DND-41 (cell line): ENCODE data around the gene CRYBA1.
A peak's percentile ranks its signal among the peaks of the same experiment; 100 is the strongest.

Experiments used
- ATAC-seq: fragments of 200-7000 bp; cut with Tn5 transposase; 3 replicates; pipeline ENCODE4 v1.9.1; 2021; ENCODE audit warnings: low read depth; ENCODE audit not compliant: insufficient read depth
- DNase-seq: peaks from one replicate; pipeline ENCODE4 v3.0.0-alpha.2; 2020
- H2AFZ ChIP-seq: 2 replicates; pipeline ENCODE4 v1.6.0; 2012; ENCODE audit warnings: low read depth, low read length
- H3K27ac ChIP-seq: 2 replicates; pipeline ENCODE4 v1.5.1; 2012; ENCODE audit warnings: low read length, inconsistent platforms
- H3K27me3 ChIP-seq: fragments of 200-600 bp; sonication (generic); 2 replicates; pipeline ENCODE4 v1.6.0; 2012; ENCODE audit warnings: low read length, mild to moderate bottlenecking, inconsistent platforms; ENCODE audit not compliant: insufficient read depth, poor library complexity
- H3K36me3 ChIP-seq: 2 replicates; pipeline ENCODE4 v1.5.1; 2012; ENCODE audit warnings: low read length, inconsistent platforms; ENCODE audit not compliant: insufficient read depth
- H3K4me1 ChIP-seq: 2 replicates; pipeline ENCODE4 v1.5.1; 2012; ENCODE audit warnings: mild to moderate bottlenecking, low read length; ENCODE audit not compliant: insufficient read depth
- H3K4me2 ChIP-seq: 2 replicates; pipeline ENCODE4 v1.6.0; 2012; ENCODE audit warnings: mild to moderate bottlenecking, moderate library complexity, low read length, inconsistent platforms; ENCODE audit not compliant: insufficient read depth
- H3K4me3 ChIP-seq, 2 experiments: fragments of 200-600 bp in 1 of 2; shearing (Covaris generic) in 1 of 2; 2 replicates each; pipeline ENCODE4 v1.5.1; 2012 to 2016; ENCODE audit warnings: inconsistent platforms in 2 of 2, low read length in 2 of 2, mild to moderate bottlenecking in 2 of 2, low read depth in 1 of 2, moderate library complexity in 1 of 2
- H3K79me2 ChIP-seq: 2 replicates; pipeline ENCODE4 v1.6.0; 2012; ENCODE audit warnings: low read length, inconsistent platforms; ENCODE audit not compliant: insufficient read depth
- H3K9ac ChIP-seq: 2 replicates; pipeline ENCODE4 v1.6.0; 2012; ENCODE audit warnings: low read depth, mild to moderate bottlenecking, inconsistent platforms, low read length, moderate library complexity
- H3K9me3 ChIP-seq: 2 replicates; pipeline ENCODE4 v1.5.1; 2012; ENCODE audit warnings: low read length, moderate library complexity, mild to moderate bottlenecking, inconsistent platforms; ENCODE audit not compliant: insufficient read depth, severe bottlenecking
- H4K20me1 ChIP-seq: 2 replicates; pipeline ENCODE4 v1.6.0; 2012; ENCODE audit warnings: low read length; ENCODE audit not compliant: insufficient read depth
- CTCF ChIP-seq: IDR thresholded peaks from 2 replicates; pipeline ENCODE4 v1.5.1; 2012; ENCODE audit warnings: borderline replicate concordance, low read length, moderate library complexity, mild to moderate bottlenecking; ENCODE audit not compliant: poor library complexity, severe bottlenecking; ENCODE audit errors: extremely low read depth
- EZH2 ChIP-seq: IDR thresholded peaks from 3 replicates; pipeline ENCODE4 v1.6.1; 2012; ENCODE audit warnings: borderline replicate concordance, low read depth, mild to moderate bottlenecking, moderate library complexity, low read length, inconsistent platforms; ENCODE audit not compliant: severe bottlenecking

The CRYBA1 gene

DNA sequence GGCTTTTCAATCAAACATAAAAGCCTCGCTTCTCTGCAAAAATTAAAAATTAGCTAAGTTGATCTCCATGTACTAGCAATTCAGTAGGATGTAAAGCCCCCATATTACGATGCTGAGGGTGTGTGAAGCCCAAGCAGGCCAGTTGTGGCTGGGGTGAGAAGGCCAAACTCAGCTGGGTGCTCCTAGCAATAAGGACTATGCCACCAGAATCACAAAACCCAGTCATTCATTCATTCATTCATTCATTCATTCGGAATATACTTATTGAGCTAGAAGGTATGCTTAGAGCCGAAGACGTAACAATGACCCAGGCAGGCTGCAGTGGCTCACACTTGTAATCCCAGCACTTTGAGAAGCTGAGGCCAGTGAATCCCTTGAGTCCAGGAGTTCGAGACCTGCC lies 3.9 kb upstream of the CRYBA1 start:
- no peak overlapping the region for H3K27ac ChIP-seq
- no peak overlapping the region for H3K4me2 ChIP-seq
- no peak overlapping the region for H3K4me3 ChIP-seq
- no peak overlapping the region for H3K9ac ChIP-seq
- H3K9me3 ChIP-seq, result no peaks in the 10 kb centered on the region
- H3K79me2 ChIP-seq, result no peaks in the 10 kb centered on the region
- no peaks in the 10 kb centered on the region for H4K20me1 ChIP-seq
- H3K27me3 ChIP-seq, result no peaks in the 10 kb centered on the region
- no peaks in the 10 kb centered on the region for H3K4me1 ChIP-seq
- ATAC-seq (no peak), DNase-seq (no peak)
- TF ChIP-seq EZH2, result no peak
- no peak for TF ChIP-seq CTCF
- H3K36me3 ChIP-seq, result no peaks in the 10 kb centered on the region
- H2AFZ ChIP-seq, result no peak overlapping the region

GRCh38 chr17:29243792-29244191 lies 2.9 kb upstream of the CRYBA1 start:
- peak; percentile 47 for TF ChIP-seq CTCF
- no peak for TF ChIP-seq EZH2
- H3K79me2 ChIP-seq, result no peaks in the 10 kb centered on the region

GRCh38 chr17:29245401-29245800 lies 1.3 kb upstream of the CRYBA1 start:
- no peaks in the 10 kb centered on the region for H3K4me1 ChIP-seq
- no peak overlapping the region for H2AFZ ChIP-seq
- no peaks in the 10 kb centered on the region for H3K27me3 ChIP-seq
- TF ChIP-seq CTCF, result no peak
- H3K36me3 ChIP-seq, result no peaks in the 10 kb centered on the region
- H3K4me3 ChIP-seq, result no peak overlapping the region
- ATAC-seq (no peak), DNase-seq (no peak)
- H3K9ac ChIP-seq, result no peak overlapping the region
- no peak overlapping the region for H3K4me2 ChIP-seq
- H3K79me2 ChIP-seq, result no peaks in the 10 kb centered on the region
- H3K27ac ChIP-seq, result no peak overlapping the region
- no peaks in the 10 kb centered on the region for H3K9me3 ChIP-seq
- no peaks in the 10 kb centered on the region; the same call in 1 of the 2 replicates for H4K20me1 ChIP-seq

More at GRCh38 chr17:29243792-29244191, 2.9 kb upstream of the CRYBA1 start:
- Histone ChIP-seq H2AFZ (no peak overlapping the region), H3K9ac (no peak overlapping the region), H3K4me2 (no peak overlapping the region), H3K9me3 (no peaks in the 10 kb centered on the region), H3K27me3 (no peaks in the 10 kb centered on the region), H3K27ac (no peak overlapping the region), H3K4me3 (no peak overlapping the region), H3K4me1 (no peaks in the 10 kb centered on the region), H3K36me3 (no peaks in the 10 kb centered on the region), H4K20me1 (no peaks in the 10 kb centered on the region)
- ATAC-seq, result no peak; the same call in 2 of the 3 replicates
- peak; percentile 12 for DNase-seq

DNA sequence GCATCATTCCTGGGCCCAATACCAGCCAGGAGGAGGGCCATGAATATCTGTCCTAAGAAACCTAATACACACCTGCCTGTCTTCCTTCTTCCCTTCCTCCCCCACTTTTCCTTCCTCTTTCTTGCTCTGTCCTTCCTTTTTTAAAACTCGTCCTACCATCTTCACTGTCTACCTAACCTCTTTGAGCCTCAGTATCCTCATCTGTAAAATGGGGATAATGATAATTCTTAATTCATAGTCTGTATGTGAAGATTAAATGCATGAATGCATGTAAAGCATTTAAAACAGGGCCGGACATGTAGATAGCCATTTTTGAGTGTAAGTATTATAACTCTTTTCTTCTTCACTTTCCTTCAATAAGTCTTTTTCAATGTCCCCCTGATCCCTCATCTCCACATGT lies 560 bp downstream of the CRYBA1 start:
- Histone ChIP-seq H3K4me2 (no peak overlapping the region), H3K9ac (no peak overlapping the region), H4K20me1 (peaks cover 4% of the 10 kb centered on the region; the same call in 1 of the 2 replicates), H3K36me3 (no peaks in the 10 kb centered on the region), H3K27me3 (no peaks in the 10 kb centered on the region), H3K4me3 (no peak overlapping the region), H3K9me3 (no peaks in the 10 kb centered on the region), H3K4me1 (no peaks in the 10 kb centered on the region), H3K27ac (no peak overlapping the region), H3K79me2 (no peaks in the 10 kb centered on the region), H2AFZ (no peak overlapping the region)
- ATAC-seq, result no peak
- no peak for TF ChIP-seq EZH2
- no peak for TF ChIP-seq CTCF
- DNase-seq, result no peak
